Measurements from ENCODE around the gene MLLT6. TPM values are rescaled to one million over a fixed set of nuclear protein-coding genes. Genes with fewer than 3 reads are reported as not detected.

MLLT6 gene
- total RNA-seq, 2 experiments from 2014 or later: 81.7 to 174 TPM

- H3K9me3 ChIP-seq (ENCODE audit: low read length): no peaks in the 10 kb centered on the region
- no peak for DNase-seq (ENCODE audit: low spot score)
- H3K79me2 ChIP-seq (ENCODE audit: insufficient read depth, low read depth, low read length): no peaks in the 10 kb centered on the region
- intact Hi-C loops (cut with micrococcal nuclease; ENCODE audit: unreplicated experiment): no loop called here
- no peaks in the 10 kb centered on the region for H3K36me3 ChIP-seq (ENCODE audit: insufficient read depth, low read length)
- H3K27ac ChIP-seq (ENCODE audit: low read depth, low read length, poor library complexity, severe bottlenecking): no peak overlapping the region
- BruUV-seq (replicated peaks): no TSS peak
- no peaks in the 10 kb centered on the region for H4K20me1 ChIP-seq (ENCODE audit: insufficient read depth, low read length)
- no peak overlapping the region for H2AFZ ChIP-seq (ENCODE audit: low read length)
- peaks cover 33% of the 10 kb centered on the region for H3K4me1 ChIP-seq (ENCODE audit: insufficient read depth, low read length, poor library complexity, severe bottlenecking)
- no peaks in the 10 kb centered on the region for H3K9me2 ChIP-seq (ENCODE audit: insufficient read depth, low read length)
- TF ChIP-seq CTCF (conservative IDR thresholded peaks at IDR 0.05; ENCODE audit: low read length) (no peak), EZH2phosphoT487 (IDR thresholded peaks at IDR 0.05; ENCODE audit: borderline replicate concordance, low read depth, low read length) (no peak)
- CTCF ChIA-PET (ENCODE audit: unreplicated experiment): no interaction called here
- no peak overlapping the region for H3K4me2 ChIP-seq (ENCODE audit: low read length)
- H3K4me3 ChIP-seq (ENCODE audit: low read depth, low read length, poor library complexity, severe bottlenecking): no peak overlapping the region
- POLR2A ChIA-PET: no interaction called here
Observed at GRCh38 chr17:38659415-38659814, 45.7 kb upstream of the MLLT6 start.

- no peak overlapping the region for H3K27ac ChIP-seq (ENCODE audit: low read depth, low read length, poor library complexity, severe bottlenecking)
- H3K4me2 ChIP-seq (ENCODE audit: low read length): no peak overlapping the region
- no peak for DNase-seq (ENCODE audit: low spot score)
- H3K4me1 ChIP-seq (ENCODE audit: insufficient read depth, low read length, poor library complexity, severe bottlenecking): peaks cover 24% of the 10 kb centered on the region
- intact Hi-C loops (cut with micrococcal nuclease; ENCODE audit: unreplicated experiment): loop anchor here (5.0 to 10.0 kb wide), 2 partner anchors 53 to 236 kb away; partner anchors contain the start of genes ARHGAP23 and SRCIN1
- BruUV-seq (replicated peaks): no TSS peak
- no peak for TF ChIP-seq CTCF (conservative IDR thresholded peaks at IDR 0.05; ENCODE audit: low read length)
- TF ChIP-seq EZH2phosphoT487 (IDR thresholded peaks at IDR 0.05; ENCODE audit: borderline replicate concordance, low read depth, low read length): no peak
- H3K9me3 ChIP-seq (ENCODE audit: low read length): no peaks in the 10 kb centered on the region
- H3K9me2 ChIP-seq (ENCODE audit: insufficient read depth, low read length): no peaks in the 10 kb centered on the region
- ChIA-PET CTCF (ENCODE audit: unreplicated experiment) (no interaction called here), POLR2A (no interaction called here)
- no peak overlapping the region for H3K4me3 ChIP-seq (ENCODE audit: low read depth, low read length, poor library complexity, severe bottlenecking)
- no peaks in the 10 kb centered on the region for H4K20me1 ChIP-seq (ENCODE audit: insufficient read depth, low read length)
- no peaks in the 10 kb centered on the region for H3K79me2 ChIP-seq (ENCODE audit: insufficient read depth, low read depth, low read length)
- H2AFZ ChIP-seq (ENCODE audit: low read length): no peak overlapping the region
- H3K36me3 ChIP-seq (ENCODE audit: insufficient read depth, low read length): no peaks in the 10 kb centered on the region
Observed at GRCh38 chr17:38660097-38661025, 44.7 kb upstream of the MLLT6 start.

All from OCI-LY7 (cell line).